CD14-positive monocyte (primary cell): ENCODE data around the gene ZNF335. TPM values are rescaled to one million over a fixed set of nuclear protein-coding genes. Genes with fewer than 3 reads are reported as not detected.
A peak's percentile ranks its signal among the peaks of the same experiment; 100 is the strongest.

Source experiments
- DNase-seq, 3 donors: peaks; one replicate each; pipeline ENCODE4 v3.0.0-alpha.2; 2011 to 2022
- H2AFZ ChIP-seq: 2 replicates; pipeline ENCODE4 v1.6.0; 2012; ENCODE audit warnings: mild to moderate bottlenecking, low read depth, low read length, inconsistent platforms; ENCODE audit not compliant: insufficient read depth, poor library complexity, severe bottlenecking
- H3K27ac ChIP-seq, 2 donors: 1 replicate in 1 of 2; 2 replicates in 1 of 2; pipeline ENCODE4 v1.5.1; 2012 to 2013; ENCODE audit warnings: low read length in 2 of 2, control low read depth in 1 of 2, inconsistent platforms in 1 of 2, low read depth in 1 of 2, mild to moderate bottlenecking in 1 of 2
- H3K27me3 ChIP-seq, 2 donors: one replicate each; pipeline versions ENCODE4 v1.6.0 to v1.6.1; 2011 to 2013; ENCODE audit warnings: low read length in 2 of 2; ENCODE audit not compliant: control insufficient read depth in 2 of 2, insufficient read depth in 2 of 2
- H3K36me3 ChIP-seq, 2 donors: replicated peaks in 1 of 2; 1 replicate in 1 of 2; 2 replicates in 1 of 2; pipeline versions ENCODE4 v1.5.1 to v1.6.1; 2012 to 2013; ENCODE audit warnings: low read length in 2 of 2, control low read depth in 1 of 2, inconsistent platforms in 1 of 2, mild to moderate bottlenecking in 1 of 2; ENCODE audit not compliant: insufficient read depth in 2 of 2, control insufficient read depth in 1 of 2
- H3K4me1 ChIP-seq, 2 donors: 1 replicate in 1 of 2; 2 replicates in 1 of 2; pipeline versions ENCODE4 v1.5.1 to v1.6.1; 2012 to 2013; ENCODE audit warnings: low read length in 2 of 2, control low read depth in 1 of 2, inconsistent platforms in 1 of 2, mild to moderate bottlenecking in 1 of 2, moderate library complexity in 1 of 2; ENCODE audit not compliant: insufficient read depth in 2 of 2, control insufficient read depth in 1 of 2
- H3K4me2 ChIP-seq: replicated peaks from 2 replicates; pipeline ENCODE3; 2012; ENCODE audit warnings: low read length, moderate library complexity, mild to moderate bottlenecking; ENCODE audit not compliant: poor library complexity, severe bottlenecking; ENCODE audit errors: extremely low read depth
- H3K4me3 ChIP-seq, 3 experiments: fragments of 200-600 bp in 1 of 3; sonication (generic) in 1 of 3; replicated peaks in 1 of 3; 1 replicate in 2 of 3; 2 replicates in 1 of 3; pipeline ENCODE4 v1.5.1; 2011 to 2013; ENCODE audit warnings: low read length in 3 of 3, mild to moderate bottlenecking in 3 of 3, control low read depth in 2 of 3, low read depth in 2 of 3, inconsistent platforms in 1 of 3, moderate library complexity in 1 of 3
- H3K79me2 ChIP-seq: 2 replicates; pipeline ENCODE4 v1.6.0; 2012; ENCODE audit warnings: mild to moderate bottlenecking, control low read depth, inconsistent platforms, low read length, moderate library complexity; ENCODE audit not compliant: insufficient read depth
- H3K9ac ChIP-seq: 2 replicates; pipeline ENCODE4 v1.6.0; 2017; ENCODE audit warnings: low read length, mild to moderate bottlenecking; ENCODE audit not compliant: insufficient read depth, poor library complexity, severe bottlenecking
- H3K9me3 ChIP-seq, 2 donors: replicated peaks in 1 of 2; 1 replicate in 1 of 2; 2 replicates in 1 of 2; pipeline versions ENCODE4 v1.5.1 to v1.6.1; 2012 to 2013; ENCODE audit warnings: low read length in 2 of 2, control low read depth in 1 of 2; ENCODE audit not compliant: control insufficient read depth in 1 of 2, insufficient read depth in 1 of 2
- H4K20me1 ChIP-seq: 2 replicates; pipeline ENCODE4 v1.6.0; 2012; ENCODE audit warnings: mild to moderate bottlenecking, low read length, control low read depth, moderate library complexity; ENCODE audit not compliant: insufficient read depth
- H3K27ac Mint-ChIP-seq, 7 donors: one replicate each; pipeline ENCODE4 v1.8.0; 2020; ENCODE audit warnings: mild to moderate bottlenecking in 7 of 7, mixed read lengths in 7 of 7, moderate library complexity in 6 of 7, inconsistent platforms in 2 of 7
- H3K27me3 Mint-ChIP-seq, 3 donors: one replicate each; pipeline ENCODE4 v1.8.0; 2021 to 2022; ENCODE audit warnings: low read depth in 3 of 3, mild to moderate bottlenecking in 3 of 3, mixed read lengths in 3 of 3, moderate library complexity in 3 of 3, inconsistent platforms in 1 of 3
- H3K36me3 Mint-ChIP-seq, 2 donors: one replicate each; pipeline ENCODE4 v1.8.0; 2020; ENCODE audit warnings: mixed read lengths in 2 of 2, inconsistent platforms in 1 of 2, mild to moderate bottlenecking in 1 of 2
- H3K4me1 Mint-ChIP-seq: one replicate; pipeline ENCODE4 v1.8.0; 2020; ENCODE audit warnings: mild to moderate bottlenecking, mixed read lengths
- H3K4me3 Mint-ChIP-seq, 2 donors: one replicate each; pipeline ENCODE4 v1.8.0; 2020; ENCODE audit warnings: mild to moderate bottlenecking in 2 of 2, mixed read lengths in 2 of 2, moderate library complexity in 1 of 2
- H3K9me3 Mint-ChIP-seq, 7 donors: one replicate each; pipeline ENCODE4 v1.8.0; 2020 to 2022; ENCODE audit warnings: mixed read lengths in 7 of 7, mild to moderate bottlenecking in 6 of 7, moderate library complexity in 6 of 7, inconsistent platforms in 2 of 7
- WGBS: methylation state at CpG from one replicate; pipeline ENCODE4 v1.1.5; 2013; ENCODE audit warnings: missing lambda C conversion rate; ENCODE audit not compliant: insufficient coverage; 5-methylcytosine and 5-hydroxymethylcytosine counted together
- intact Hi-C, 2 donors: fragments of 100-400 bp; cut with micrococcal nuclease; formaldehyde crosslinking; loops; one replicate each; pipeline versions ENCODE4 v1.15.0 to v1.15.1; 2023
- polyA plus RNA-seq, 3 donors: library from polyadenylated mRNA; depleted of rRNA in 1 of 3; unstranded in 2 of 3; stranded (reverse) in 1 of 3; fragments of 300-500 nt in 2 of 3; fragments of >200 nt in 1 of 3; fragmentation: Illumina TruSeq in 2 of 3; gene quantifications; 1 replicate in 2 of 3; 2 replicates in 1 of 3; pipeline ENCODE4 v1.2.3, GENCODE V29; 2012 to 2021
- TF ChIP-seq, protein P1 (sequence below): fragments of 200-600 bp; IDR thresholded peaks from one replicate; pipeline ENCODE4 v1.8.0; 2022; ENCODE audit warnings: antibody characterized with exemption, mild to moderate bottlenecking

Gene ZNF335
- polyA plus RNA-seq, 3 donors = 2.7 to 39.6 (median 3.1) TPM

- Histone ChIP-seq H3K27ac (no peak overlapping the region), H4K20me1 (no peaks in the 10 kb centered on the region), H3K9ac (no peak overlapping the region), H3K4me1 (peaks cover 14 to 27% of the 10 kb centered on the region in 2 donors), H3K36me3 (no peaks in the 10 kb centered on the region), H3K9me3 (no peaks in the 10 kb centered on the region), H3K4me2 (no peak overlapping the region), H3K4me3 (no peak overlapping the region), H3K79me2 (no peaks in the 10 kb centered on the region), H3K27me3 (peaks cover 19 to 52% of the 10 kb centered on the region in 2 donors), H2AFZ (no peak overlapping the region)
- WGBS = 47% methylated on average over 3 of the region's 4 CpGs
- Mint-ChIP-seq H3K4me1 (peaks cover 20% of the 10 kb centered on the region), H3K27me3 (peaks cover 38 to 81% (median 55%) of the 10 kb centered on the region in 3 donors), H3K27ac (no peak overlapping the region), H3K9me3 (peaks cover 0 to 12% (median 2%) of the 10 kb centered on the region in 7 donors), H3K36me3 (peaks cover 0 to 11% of the 10 kb centered on the region in 2 donors), H3K4me3 (peak overlapping the region; percentile 7 to 76)
- intact Hi-C loops = loop anchor here (5.0 to 10.0 kb wide), 2 partner anchors 92 to 154 kb away; no protein-coding TSS in a partner anchor
- peak in 1 of 3 donors; percentile 15 for DNase-seq
- TF ChIP-seq, protein P1, sequence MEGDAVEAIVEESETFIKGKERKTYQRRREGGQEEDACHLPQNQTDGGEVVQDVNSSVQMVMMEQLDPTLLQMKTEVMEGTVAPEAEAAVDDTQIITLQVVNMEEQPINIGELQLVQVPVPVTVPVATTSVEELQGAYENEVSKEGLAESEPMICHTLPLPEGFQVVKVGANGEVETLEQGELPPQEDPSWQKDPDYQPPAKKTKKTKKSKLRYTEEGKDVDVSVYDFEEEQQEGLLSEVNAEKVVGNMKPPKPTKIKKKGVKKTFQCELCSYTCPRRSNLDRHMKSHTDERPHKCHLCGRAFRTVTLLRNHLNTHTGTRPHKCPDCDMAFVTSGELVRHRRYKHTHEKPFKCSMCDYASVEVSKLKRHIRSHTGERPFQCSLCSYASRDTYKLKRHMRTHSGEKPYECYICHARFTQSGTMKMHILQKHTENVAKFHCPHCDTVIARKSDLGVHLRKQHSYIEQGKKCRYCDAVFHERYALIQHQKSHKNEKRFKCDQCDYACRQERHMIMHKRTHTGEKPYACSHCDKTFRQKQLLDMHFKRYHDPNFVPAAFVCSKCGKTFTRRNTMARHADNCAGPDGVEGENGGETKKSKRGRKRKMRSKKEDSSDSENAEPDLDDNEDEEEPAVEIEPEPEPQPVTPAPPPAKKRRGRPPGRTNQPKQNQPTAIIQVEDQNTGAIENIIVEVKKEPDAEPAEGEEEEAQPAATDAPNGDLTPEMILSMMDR = no peak
These were observed 48.6 kb upstream of the ZNF335 start for GRCh38 chr20:46020555-46020954.

- Mint-ChIP-seq H3K36me3 (peaks cover 0 to 11% of the 10 kb centered on the region in 2 donors), H3K4me3 (peak overlapping the region in 1 of 2 donors; percentile 8), H3K4me1 (peaks cover 25% of the 10 kb centered on the region), H3K9me3 (peaks cover 0 to 12% (median 2%) of the 10 kb centered on the region in 7 donors), H3K27ac (no peak overlapping the region), H3K27me3 (peaks cover 48 to 78% (median 59%) of the 10 kb centered on the region in 3 donors)
- no peak overlapping the region for H3K27ac ChIP-seq
- no peaks in the 10 kb centered on the region for H3K36me3 ChIP-seq
- intact Hi-C loops = loop anchor here in 1 of 2 donors (10.0 kb wide), 1 partner anchor 156 kb away; no protein-coding TSS in a partner anchor
- H3K4me1 ChIP-seq = peaks cover 18 to 36% of the 10 kb centered on the region in 2 donors
- DNase-seq = no peak
- H3K79me2 ChIP-seq = no peaks in the 10 kb centered on the region
- peaks cover 4% of the 10 kb centered on the region for H4K20me1 ChIP-seq
- 81% methylated on average over 4 of the region's 6 CpGs for WGBS
- H3K4me2 ChIP-seq = no peak overlapping the region
- H3K4me3 ChIP-seq = no peak overlapping the region
- no peak overlapping the region for H3K9ac ChIP-seq
- no peak overlapping the region for H2AFZ ChIP-seq
- H3K27me3 ChIP-seq = peaks cover 16 to 54% of the 10 kb centered on the region in 2 donors
- TF ChIP-seq, protein P1 = no peak
- H3K9me3 ChIP-seq = no peaks in the 10 kb centered on the region
These were observed 46.6 kb upstream of the ZNF335 start for GRCh38 chr20:46018611-46019010.
